C4-2B (cell line): Measurements from ENCODE around the gene GPC5.

Experiments
- CTCF ChIP-seq: fragments of 450-650 bp; conservative IDR thresholded peaks from 2 replicates; pipeline ENCODE4 v1.5.1; 2017; ENCODE audit warnings: mild to moderate bottlenecking
- ZFX ChIP-seq: fragments of 450-650 bp; IDR thresholded peaks from 2 replicates; pipeline ENCODE4 v1.6.1; 2017

GRCh38 chr13:92591117-92591516 is 1192.7 kb downstream of the GPC5 start:
- TF ChIP-seq CTCF (no peak), ZFX (no peak)
